HCT116 (cell line): ENCODE results near the gene DGKE. TPM values are rescaled to one million over a fixed set of nuclear protein-coding genes. Genes with fewer than 3 reads are reported as not detected.

Source experiments
- ATAC-seq: fragments of 200-7000 bp; cut with Tn5 transposase; 2 replicates; pipeline ENCODE4 v1.9.1; 2020; ENCODE audit warnings: mild to moderate bottlenecking, moderate library complexity
- BruUV-seq: library from RNA; stranded (reverse); fragments of 400-500 nt; replicated peaks from 2 replicates; lab custom pipeline; 2021; lab: Mats Ljungman, UMichigan
- CTCF ChIA-PET: fragments of 300-600 bp; sonication (Branson Sonifier 250); formaldehyde crosslinking; loops from one replicate; lab custom pipeline; 2021; ENCODE audit warnings: antibody characterized with exemption; lab: Charles Lee
- POLR2A ChIA-PET: fragments of 300-600, 350-600 bp; sonication (Branson Sonifier 250); formaldehyde crosslinking; loops from one replicate; lab custom pipeline; 2021; ENCODE audit warnings: antibody characterized with exemption; lab: Charles Lee
- RAD21 ChIA-PET, 2 experiments: fragments of 300-600 bp; sonication (Branson Sonifier 250); formaldehyde crosslinking; loops; one replicate each; lab custom pipeline; 2023; ENCODE audit warnings: low total read pairs in 2 of 2; ENCODE audit not compliant: uncharacterized antibody in 2 of 2, unreplicated experiment in 2 of 2, low non-redundant PET in 1 of 2; lab: Charles Lee
- DNase-seq: peaks from one replicate; pipeline ENCODE4 v3.0.0-alpha.2; 2010; ENCODE audit warnings: low read depth, low spot score
- H2AFZ ChIP-seq: fragments of 200-600 bp; shearing (Covaris generic), sonication (generic); 2 replicates; pipeline ENCODE4 v1.6.1; 2017; ENCODE audit warnings: low read depth, mixed run types, mixed read lengths, antibody characterized with exemption, low read length; ENCODE audit not compliant: poor library complexity, severe bottlenecking
- H3K27ac ChIP-seq: 2 replicates; pipeline ENCODE4 v1.5.1; 2012; ENCODE audit warnings: low read depth, low read length
- H3K27me3 ChIP-seq: fragments of 200-600 bp; sonication (generic); 2 replicates; pipeline ENCODE4 v1.6.1; 2016; ENCODE audit warnings: mixed run types, low read length, mixed read lengths; ENCODE audit not compliant: insufficient read depth
- H3K36me3 ChIP-seq, 2 experiments: fragments of 200-500 bp in 1 of 2; fragments of 200-600 bp in 1 of 2; sonication (Bioruptor generic) in 1 of 2; sonication (generic) in 1 of 2; 2 replicates each; pipeline versions ENCODE4 v1.5.1 to v1.6.1; 2014 to 2016; ENCODE audit warnings: low read length in 2 of 2, inconsistent platforms in 1 of 2, mixed read lengths in 1 of 2, mixed run types in 1 of 2; ENCODE audit not compliant: insufficient read depth in 2 of 2, control insufficient read depth in 1 of 2
- H3K4me1 ChIP-seq, 2 experiments: fragments of 200-600 bp in 1 of 2; sonication (generic) in 1 of 2; 2 replicates each; pipeline versions ENCODE4 v1.5.1 to v1.6.1; 2012 to 2017; ENCODE audit warnings: low read length in 2 of 2, inconsistent platforms in 1 of 2, mild to moderate bottlenecking in 1 of 2, mixed read lengths in 1 of 2, mixed run types in 1 of 2, moderate library complexity in 1 of 2; ENCODE audit not compliant: insufficient read depth in 2 of 2, control insufficient read depth in 1 of 2
- H3K4me2 ChIP-seq: fragments of 200-600 bp; sonication (generic); 2 replicates; pipeline ENCODE4 v1.6.1; 2017; ENCODE audit warnings: mixed run types, low read length, mixed read lengths
- H3K4me3 ChIP-seq, 2 experiments: fragments of 200-600 bp in 1 of 2; sonication (generic) in 1 of 2; replicated peaks in 1 of 2; 2 replicates each; pipeline ENCODE4 v1.5.1; 2011 to 2016; ENCODE audit warnings: low read length in 2 of 2, control low read depth in 1 of 2, low read depth in 1 of 2, mild to moderate bottlenecking in 1 of 2, mixed read lengths in 1 of 2, mixed run types in 1 of 2
- H3K79me2 ChIP-seq: fragments of 200-600 bp; sonication (generic); 2 replicates; pipeline ENCODE4 v1.6.1; 2017; ENCODE audit warnings: mild to moderate bottlenecking, mixed run types, low read length, moderate library complexity, mixed read lengths; ENCODE audit not compliant: insufficient read depth
- H3K9ac ChIP-seq: fragments of 200-600 bp; sonication (generic); 2 replicates; pipeline ENCODE4 v1.6.1; 2016; ENCODE audit warnings: low read length, mixed read lengths
- H3K9me2 ChIP-seq: fragments of 200-600 bp; sonication (generic), shearing (Covaris generic); 2 replicates; pipeline ENCODE4 v1.6.1; 2017; ENCODE audit warnings: mixed run types, mild to moderate bottlenecking, moderate library complexity; ENCODE audit not compliant: insufficient read depth
- H3K9me3 ChIP-seq, 2 experiments: fragments of 200-500 bp in 1 of 2; fragments of 200-600 bp in 1 of 2; sonication (Bioruptor generic) in 1 of 2; sonication (generic) in 1 of 2; 2 replicates each; pipeline ENCODE4 v1.6.1; 2014 to 2017; ENCODE audit warnings: low read length in 2 of 2, mixed read lengths in 2 of 2, inconsistent platforms in 1 of 2, low read depth in 1 of 2, mild to moderate bottlenecking in 1 of 2, mixed run types in 1 of 2, moderate library complexity in 1 of 2; ENCODE audit not compliant: control insufficient read depth in 1 of 2, insufficient read depth in 1 of 2
- H4K20me1 ChIP-seq: fragments of 200-600 bp; sonication (generic), shearing (Covaris generic); 2 replicates; pipeline ENCODE4 v1.6.1; 2017; ENCODE audit warnings: mixed run types, mild to moderate bottlenecking, moderate library complexity; ENCODE audit not compliant: insufficient read depth
- CBX3 ChIP-seq: IDR thresholded peaks from 2 replicates; pipeline ENCODE4 v1.6.1; 2012; ENCODE audit warnings: low read depth
- CTCF ChIP-seq, 3 experiments: fragments of 200-600 bp in 1 of 3; sonication (generic) in 1 of 3; IDR thresholded peaks in 2 of 3; conservative IDR thresholded peaks in 1 of 3; 2 replicates each; pipeline ENCODE4 v1.5.1; 2012 to 2017; ENCODE audit warnings: low read depth in 2 of 3, low read length in 2 of 3, antibody characterized with exemption in 1 of 3, borderline replicate concordance in 1 of 3, control low read depth in 1 of 3, mild to moderate bottlenecking in 1 of 3, mixed read lengths in 1 of 3, mixed run types in 1 of 3, moderate library complexity in 1 of 3; ENCODE audit not compliant: insufficient read depth in 1 of 3
- EGR1 ChIP-seq: IDR thresholded peaks from 2 replicates; pipeline ENCODE4 v1.6.1; 2012; ENCODE audit warnings: low read depth
- ELF1 ChIP-seq: IDR thresholded peaks from 2 replicates; pipeline ENCODE4 v1.6.1; 2012; ENCODE audit warnings: low read depth, borderline replicate concordance
- EZH2 ChIP-seq: fragments of 200-600 bp; sonication (generic); IDR thresholded peaks from 2 replicates; pipeline ENCODE4 v1.6.1; 2017; ENCODE audit warnings: antibody characterized with exemption, mixed run types
- EZH2phosphoT487 ChIP-seq: fragments of 200-600 bp; IDR thresholded peaks from 2 replicates; pipeline ENCODE4 v1.6.1; 2018; ENCODE audit warnings: antibody characterized with exemption, borderline replicate concordance
- FOSL1 ChIP-seq: IDR thresholded peaks from 2 replicates; pipeline ENCODE4 v1.6.1; 2012; ENCODE audit warnings: low read depth
- MAX ChIP-seq: IDR thresholded peaks from 2 replicates; pipeline ENCODE4 v1.6.1; 2012
- REST ChIP-seq: IDR thresholded peaks from 2 replicates; pipeline ENCODE4 v1.6.1; 2012; ENCODE audit warnings: low read depth
- SP1 ChIP-seq: IDR thresholded peaks from 2 replicates; pipeline ENCODE4 v1.6.1; 2012; ENCODE audit warnings: low read depth
- TCF7L2 ChIP-seq: IDR thresholded peaks from 2 replicates; pipeline ENCODE4 v1.7.0; 2011; ENCODE audit warnings: borderline replicate concordance, inconsistent platforms; ENCODE audit not compliant: insufficient read depth, insufficient read length; ENCODE audit errors: extremely low read depth
- YY1 ChIP-seq: IDR thresholded peaks from 2 replicates; pipeline ENCODE4 v1.6.1; 2011; ENCODE audit warnings: low read length, low read depth, moderate library complexity, mild to moderate bottlenecking; ENCODE audit not compliant: insufficient replicate concordance; ENCODE audit errors: extremely low read depth
- ZFX ChIP-seq: fragments of 450-650 bp; IDR thresholded peaks from 2 replicates; pipeline ENCODE4 v1.6.1; 2017
- intact Hi-C: fragments of 100-400 bp; cut with micrococcal nuclease; formaldehyde crosslinking; loops from 2 replicates; pipeline ENCODE4 v1.10.0; 2022
- total RNA-seq: library from RNA; stranded (reverse); gene quantifications from one replicate; pipeline ENCODE4 v1.2.1, GENCODE V29; 2021; ENCODE audit not compliant: unreplicated experiment

DGKE gene
- total RNA-seq, 1 experiment from 2014 or later, result 5.2 TPM

- no peak overlapping the region for H2AFZ ChIP-seq
- peaks cover 0 to 3% of the 10 kb centered on the region in 2 experiments; a peak in 1 of 4 replicates for H3K4me1 ChIP-seq
- POLR2A ChIA-PET, result interaction anchor here (1.3 kb wide), 1 partner anchor 28 kb away, joined by 3 read pairs; the partner anchor contains the start of gene TRIM25
- H3K9me2 ChIP-seq, result no peaks in the 10 kb centered on the region
- intact Hi-C loops, result no loop called here
- H3K9ac ChIP-seq, result no peak overlapping the region
- no peak overlapping the region for H3K4me2 ChIP-seq
- RAD21 ChIA-PET, result no interaction called here
- H3K79me2 ChIP-seq, result no peaks in the 10 kb centered on the region
- H4K20me1 ChIP-seq, result no peaks in the 10 kb centered on the region
- ATAC-seq (no peak), DNase-seq (no peak)
- peaks cover 5 to 7% of the 10 kb centered on the region in 2 experiments; a peak in 2 of 4 replicates for H3K9me3 ChIP-seq
- no peak overlapping the region for H3K27ac ChIP-seq
- TF ChIP-seq CBX3 (no peak), MAX (no peak), CTCF (IDR thresholded peaks at IDR 0.05 in 2 of 3, conservative IDR thresholded peaks at IDR 0.05 in 1 of 3; ENCODE audit: borderline replicate concordance in 1 of 3, insufficient read depth in 1 of 3, low read depth in 2 of 3, low read length in 2 of 3) (no peak), EGR1 (no peak), EZH2phosphoT487 (no peak), TCF7L2 (no peak), REST (no peak), FOSL1 (no peak), ELF1 (no peak), ZFX (no peak), EZH2 (no peak), YY1 (no peak), SP1 (no peak)
- H3K27me3 ChIP-seq, result no peaks in the 10 kb centered on the region
- peaks cover 5 to 43% of the 10 kb centered on the region in 2 experiments; a peak in 3 of 4 replicates for H3K36me3 ChIP-seq
- no TSS peak for BruUV-seq
- CTCF ChIA-PET, result no interaction called here
- H3K4me3 ChIP-seq, result no peak overlapping the region
Observed at GRCh38 chr17:56886288-56886731, 52.4 kb downstream of the DGKE start.
